Sciatic nerve (tissue), 2 donors: Measurements from ENCODE around the gene SOX11. TPM values are rescaled to one million over a fixed set of nuclear protein-coding genes. Genes with fewer than 3 reads are reported as not detected.

Experiments
- ATAC-seq: fragments of 200-7000 bp; cut with Tn5 transposase; one replicate; pipeline ENCODE4 v1.9.1; 2020; ENCODE audit warnings: mild to moderate bottlenecking, moderate library complexity
- DNase-seq: peaks from one replicate; pipeline ENCODE4 v3.0.0-alpha.2; 2020; ENCODE audit warnings: low spot score
- intact Hi-C: fragments of 100-400 bp; cut with DNase I; formaldehyde crosslinking; loops from one replicate; pipeline ENCODE4 v1.14.2; 2022
- total RNA-seq: library from RNA; stranded (reverse); fragmentation: NEBNext Ultra II Directional; extraction: Animal tissue kit (Norgen Biotek cat#: 25700); gene quantifications from one replicate; pipeline ENCODE4 v1.2.1, GENCODE V29; 2021
- donor health status: DM: no; HTN: no; CAD: no.
- donor health status: DM: no; HTN: no; CAD: no.

Gene SOX11
- total RNA-seq, 1 donor from 2014 or later: not detected

DNA sequence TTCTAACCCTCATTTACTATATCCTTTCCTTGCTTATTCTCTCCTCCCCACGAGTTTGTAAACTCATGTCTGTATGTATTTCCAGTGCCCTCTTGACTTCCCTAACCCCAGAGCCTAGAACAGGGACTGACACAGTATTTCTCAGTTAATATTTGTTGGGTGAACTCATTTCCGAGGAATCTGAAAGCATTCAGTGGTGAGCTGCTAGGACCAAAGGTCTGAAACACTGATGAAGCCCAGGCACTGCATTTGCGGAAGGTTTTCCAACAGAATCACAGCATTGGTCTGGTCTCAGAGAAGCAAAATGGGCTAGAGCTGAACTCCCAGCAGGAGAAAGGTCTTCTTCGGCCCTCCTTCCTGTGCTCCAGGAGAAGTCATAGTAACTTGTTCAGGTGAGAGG, 56.8 kb downstream of the SOX11 start:
- no peak for ATAC-seq
- intact Hi-C loops: no loop called here
- DNase-seq: no peak

GRCh38 chr2:5749347-5749746, 57.2 kb downstream of the SOX11 start:
- intact Hi-C loops: no loop called here
- DNase-seq (no peak), ATAC-seq (no peak)
